HG02970 (cell line): ENCODE measurements around the gene TNFRSF19.
"Not testable (repeated sequence)": the region's sequence is repeated elsewhere in the genome, so short reads cannot be mapped to it uniquely, and the experiment has no call there.

Experiments
- ATAC-seq: cut with Tn5 transposase; IDR thresholded peaks from one replicate; pipeline ENCODE4 v1.9.1; 2021; ENCODE audit warnings: mild to moderate bottlenecking, moderate library complexity, moderate number of reproducible peaks; ENCODE audit not compliant: unreplicated experiment, low FRiP score

The TNFRSF19 gene

DNA sequence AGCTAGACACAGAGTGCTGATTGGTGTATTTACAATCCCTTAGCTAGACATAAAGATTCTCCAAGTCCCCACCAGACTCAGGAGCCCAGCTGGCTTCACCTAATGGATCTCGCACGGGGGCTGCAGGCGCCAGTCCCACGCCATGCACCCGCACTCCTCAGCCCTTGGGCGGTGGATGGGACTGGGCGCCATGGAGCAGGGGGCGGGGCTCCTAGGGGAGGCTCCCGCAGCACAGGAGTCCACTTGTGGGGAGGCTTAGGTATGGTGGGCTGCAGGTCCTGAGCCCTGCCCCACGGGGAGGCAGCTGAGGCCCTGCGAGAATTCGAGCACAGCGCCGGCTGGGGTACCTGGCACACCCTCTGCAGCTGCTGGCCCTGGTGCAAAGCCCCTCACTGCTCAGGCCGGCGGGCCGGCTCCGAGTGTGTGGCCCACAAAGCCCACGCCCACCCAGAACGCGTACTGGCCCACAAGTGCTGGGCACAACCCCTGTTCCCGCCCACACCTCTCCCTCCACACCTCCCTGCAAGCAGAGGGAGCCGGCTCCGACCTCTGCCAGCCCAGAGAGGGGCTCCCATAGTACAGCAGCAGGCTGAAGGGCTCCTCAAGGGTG, 107.6 kb downstream of the TNFRSF19 start:
- ATAC-seq = not testable (repeated sequence)

DNA sequence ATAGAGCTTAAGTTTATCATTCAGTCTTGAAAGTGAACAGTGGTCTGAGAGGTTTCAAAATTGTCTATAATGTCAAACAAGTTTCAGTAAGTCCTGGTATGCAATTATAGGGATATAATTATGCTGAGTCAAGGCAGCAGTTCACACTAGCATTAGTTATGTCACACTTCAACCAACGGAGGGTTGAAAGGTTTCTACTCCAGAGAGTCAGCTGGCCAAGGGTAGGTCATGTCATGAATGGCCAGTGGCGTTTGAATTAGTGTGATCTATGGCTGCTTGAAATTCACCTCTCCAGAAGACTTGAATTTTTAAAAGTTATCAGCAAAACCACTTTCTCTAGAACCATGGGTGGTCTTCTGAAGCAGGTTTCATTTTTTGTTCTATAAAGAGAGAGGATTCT, 108.6 kb downstream of the TNFRSF19 start:
- no peak for ATAC-seq

DNA sequence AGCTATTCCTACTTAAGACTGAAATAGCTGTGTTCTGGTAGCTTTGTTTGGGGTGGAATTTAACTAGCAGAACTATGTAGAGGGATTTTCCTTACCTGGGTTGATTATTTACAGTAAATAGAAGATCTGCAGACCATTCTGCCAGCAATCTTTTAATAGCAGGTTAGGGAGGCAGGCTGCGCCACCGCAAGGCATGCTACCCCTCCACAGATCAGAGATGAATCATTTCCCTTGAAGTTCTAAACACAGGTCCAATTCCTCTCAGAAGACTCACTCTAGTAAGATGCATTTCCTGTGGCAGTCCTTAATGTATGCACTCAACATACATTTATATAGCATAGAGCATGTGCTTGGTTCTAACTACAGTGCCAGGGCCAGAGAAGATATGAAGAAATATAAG, 109.0 kb downstream of the TNFRSF19 start:
- ATAC-seq = no peak

DNA sequence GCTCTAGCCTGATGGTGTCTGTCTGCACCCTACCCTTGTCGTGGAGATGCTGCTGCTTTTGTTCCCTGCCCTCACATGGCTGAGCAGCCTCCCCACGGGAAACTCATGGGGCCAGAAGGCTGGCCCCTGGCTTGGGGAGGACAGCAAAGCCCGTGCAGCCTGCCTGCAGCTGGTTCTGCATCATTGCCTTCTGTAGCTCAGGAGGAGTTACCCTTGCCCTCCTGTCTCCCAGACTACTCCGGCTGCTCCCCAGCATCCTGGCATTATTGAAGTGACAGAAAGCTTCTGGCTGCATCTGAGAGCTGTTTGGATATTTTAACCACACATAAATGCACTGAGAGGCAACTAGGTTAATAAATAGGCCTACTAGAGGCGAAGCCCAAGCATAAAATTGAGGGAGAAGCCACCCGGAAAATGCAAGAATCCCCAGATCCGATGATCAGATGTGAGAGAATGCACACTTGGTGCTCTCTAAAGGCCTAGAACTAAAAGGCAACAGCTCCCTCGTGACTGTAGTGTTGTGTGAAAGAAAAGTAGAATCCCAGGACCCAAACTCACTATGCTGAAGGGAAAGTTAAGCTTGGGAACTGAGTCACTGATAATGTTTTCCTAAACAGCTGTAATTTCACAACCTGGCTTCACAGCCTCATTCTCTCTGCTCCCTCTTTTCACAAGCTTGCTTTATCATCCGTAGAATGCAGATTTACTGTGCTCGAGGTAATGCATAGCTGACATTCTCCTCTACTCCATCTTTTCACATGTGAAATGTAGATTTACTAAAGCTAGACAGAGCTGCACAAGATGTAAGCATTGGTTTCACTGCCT, 110.8 kb downstream of the TNFRSF19 start:
- no peak for ATAC-seq

DNA sequence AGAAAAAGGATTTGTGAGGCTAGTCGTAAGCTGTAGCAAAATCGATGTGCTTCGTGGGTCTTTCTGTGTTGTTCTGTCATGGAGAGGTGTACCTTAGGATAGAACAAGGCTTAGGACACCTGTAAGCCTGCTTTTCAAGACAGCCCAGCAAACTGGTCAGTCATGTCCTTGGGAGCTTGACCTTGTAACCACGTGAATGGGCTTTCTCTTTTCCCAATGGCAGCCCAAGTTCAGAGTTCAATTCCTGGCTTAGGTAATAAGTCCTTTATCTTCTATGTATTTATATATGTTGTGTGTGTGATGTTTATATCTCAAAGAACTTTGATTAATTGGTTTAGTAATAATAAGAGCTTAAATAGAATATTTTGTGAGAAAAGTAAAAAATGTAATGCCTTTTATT, 112.9 kb downstream of the TNFRSF19 start:
- no peak for ATAC-seq

DNA sequence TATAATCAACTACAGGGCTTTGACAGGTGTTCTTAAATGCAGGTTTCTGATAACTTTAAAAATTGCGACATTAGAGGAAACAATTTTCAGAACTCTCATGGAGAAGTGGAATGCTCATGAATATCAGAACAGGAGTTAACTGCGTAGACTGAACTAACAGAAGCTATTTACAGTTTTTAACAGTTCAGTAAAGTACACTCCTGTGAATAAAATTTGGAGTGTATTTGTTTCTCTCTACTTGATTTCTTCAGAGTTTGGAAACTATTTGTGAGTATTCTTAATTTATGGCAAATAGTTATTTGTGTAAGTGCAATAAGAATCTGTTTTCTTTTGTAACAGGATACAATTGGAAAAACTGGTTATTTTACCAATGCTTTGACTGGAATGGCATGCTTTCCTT, 114.4 kb downstream of the TNFRSF19 start:
- ATAC-seq = no peak

DNA sequence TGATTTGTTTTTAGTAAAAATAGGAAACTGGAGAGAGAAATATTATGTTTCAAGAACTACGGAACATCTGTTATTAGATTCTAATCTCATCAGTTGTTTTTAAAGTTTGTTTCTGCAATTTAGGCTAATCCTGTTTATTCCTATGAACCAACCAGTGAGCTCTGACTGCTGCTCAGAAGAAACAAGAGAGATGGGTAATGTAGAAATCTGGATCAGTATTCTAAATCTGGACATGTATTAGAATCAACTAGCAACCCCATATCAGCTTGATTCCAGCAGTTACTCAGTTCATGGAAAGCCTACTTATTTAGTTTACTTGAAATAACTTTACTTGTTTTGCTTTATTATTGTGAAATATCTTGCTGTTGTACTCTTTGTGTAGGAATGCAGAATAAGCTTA, 115.2 kb downstream of the TNFRSF19 start:
- no peak for ATAC-seq

DNA sequence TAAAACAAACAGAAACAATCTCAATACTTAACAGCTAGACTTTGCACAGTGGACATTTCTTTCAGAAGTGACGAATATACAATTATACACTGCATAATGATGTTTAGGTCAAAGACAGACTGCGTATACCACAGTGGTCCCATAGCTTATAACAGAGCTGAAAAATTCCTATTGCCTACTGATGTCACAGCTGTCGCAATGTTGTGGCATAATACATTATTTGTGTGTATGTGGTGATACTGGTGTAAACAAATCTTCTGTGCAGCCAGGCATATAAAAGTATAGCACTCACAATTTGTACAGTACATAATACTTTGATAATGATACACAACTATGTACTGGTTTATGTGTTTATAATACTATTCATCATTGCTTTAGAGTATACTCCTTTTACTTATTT, 116.7 kb downstream of the TNFRSF19 start:
- no peak for ATAC-seq

DNA sequence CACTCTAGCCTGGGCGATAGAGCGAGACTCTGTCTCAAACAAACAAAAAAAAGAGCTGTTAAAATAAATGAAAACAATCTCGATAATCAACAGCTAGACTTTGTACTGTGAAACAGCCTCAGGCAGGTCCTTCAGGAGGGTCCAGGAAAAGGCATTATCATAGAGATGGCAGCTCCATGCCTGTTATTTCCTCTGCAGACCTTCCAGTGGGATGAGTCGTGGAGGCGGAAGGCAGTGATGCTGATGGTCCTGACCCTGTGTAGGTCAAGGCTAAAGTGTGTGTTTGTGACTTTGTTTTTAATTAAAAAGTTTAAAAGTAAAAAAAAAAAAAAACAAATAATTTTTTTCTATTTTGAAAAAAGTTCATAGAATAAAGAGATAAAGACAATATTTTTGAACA, 117.4 kb downstream of the TNFRSF19 start:
- no peak for ATAC-seq

DNA sequence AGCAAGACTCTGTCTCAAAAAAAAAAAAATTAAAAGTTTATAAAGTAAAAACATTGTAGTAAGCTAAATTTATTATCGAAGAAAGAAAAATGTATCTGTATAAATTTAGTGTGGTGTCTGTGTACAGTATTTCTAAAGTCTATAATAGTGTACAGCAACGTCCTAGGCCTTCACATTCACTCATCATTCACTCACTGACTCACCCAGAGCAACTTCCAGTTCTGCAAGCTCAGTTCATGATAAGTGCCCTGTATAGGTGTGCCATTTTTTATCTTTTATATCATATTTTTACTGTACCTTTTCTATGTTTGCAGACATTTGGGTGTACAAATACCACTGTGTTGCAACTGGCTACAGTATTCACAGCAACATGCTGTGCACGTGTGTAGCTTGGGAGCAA, 118.1 kb downstream of the TNFRSF19 start:
- no peak for ATAC-seq

DNA sequence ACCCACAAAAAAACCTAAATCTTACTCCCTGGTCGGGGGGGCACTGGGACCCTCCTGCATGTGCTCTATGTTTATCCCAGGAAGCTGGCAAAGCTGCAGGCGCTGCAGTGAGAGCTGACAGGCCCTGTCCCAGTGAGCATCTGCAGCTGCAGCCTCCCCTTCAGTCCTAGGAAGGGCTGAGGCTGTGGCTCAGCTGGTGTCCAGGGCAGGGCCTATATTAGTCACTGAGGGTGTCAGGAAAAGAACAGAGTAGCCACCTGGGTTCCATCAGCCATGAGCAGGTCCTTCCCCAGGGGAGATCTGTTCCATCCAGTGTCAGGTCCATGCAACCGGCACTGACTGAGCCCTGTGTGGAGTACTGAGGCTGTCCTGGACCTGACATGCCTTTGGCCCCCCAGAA, 120.5 kb downstream of the TNFRSF19 start:
- ATAC-seq = no peak

DNA sequence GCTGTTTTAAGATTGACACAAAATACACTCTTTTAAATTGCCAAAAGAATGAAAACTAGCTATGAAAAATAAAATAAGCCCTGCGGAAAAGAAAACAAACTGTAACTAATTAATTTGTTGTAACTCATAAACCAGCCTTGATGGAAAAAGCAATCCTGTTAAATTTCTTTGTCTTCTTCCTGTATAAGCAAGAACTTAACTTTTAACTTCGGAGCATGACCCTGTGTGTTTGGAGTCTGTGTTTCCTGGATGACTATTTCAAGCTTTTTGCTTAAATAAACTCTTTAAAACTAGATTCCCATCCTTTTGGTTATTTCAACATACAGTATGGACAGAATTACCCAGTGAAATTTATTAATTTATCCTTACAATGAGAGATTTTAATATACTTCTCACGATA, 122.6 kb downstream of the TNFRSF19 start:
- ATAC-seq = no peak

DNA sequence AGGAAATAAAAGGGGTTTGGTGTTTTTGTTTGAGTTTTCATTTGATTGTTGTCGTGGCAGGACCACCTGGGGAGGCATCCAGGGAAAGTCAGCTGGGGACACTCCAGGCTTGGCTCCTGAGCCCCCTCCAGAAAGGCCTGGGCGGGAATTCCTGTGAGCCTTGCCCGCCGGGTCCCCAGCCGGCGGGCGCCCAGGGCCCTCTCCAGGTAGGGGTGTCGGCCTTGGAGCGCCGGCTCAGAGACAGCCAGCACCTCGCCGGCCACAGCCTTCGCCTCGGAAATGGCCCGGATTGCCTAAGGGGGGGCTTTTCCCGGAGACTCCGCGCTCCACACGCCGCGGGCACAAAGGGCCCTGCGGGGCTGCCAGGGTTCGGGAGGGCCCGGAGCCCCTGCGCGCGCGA, 125.0 kb downstream of the TNFRSF19 start:
- no peak for ATAC-seq

DNA sequence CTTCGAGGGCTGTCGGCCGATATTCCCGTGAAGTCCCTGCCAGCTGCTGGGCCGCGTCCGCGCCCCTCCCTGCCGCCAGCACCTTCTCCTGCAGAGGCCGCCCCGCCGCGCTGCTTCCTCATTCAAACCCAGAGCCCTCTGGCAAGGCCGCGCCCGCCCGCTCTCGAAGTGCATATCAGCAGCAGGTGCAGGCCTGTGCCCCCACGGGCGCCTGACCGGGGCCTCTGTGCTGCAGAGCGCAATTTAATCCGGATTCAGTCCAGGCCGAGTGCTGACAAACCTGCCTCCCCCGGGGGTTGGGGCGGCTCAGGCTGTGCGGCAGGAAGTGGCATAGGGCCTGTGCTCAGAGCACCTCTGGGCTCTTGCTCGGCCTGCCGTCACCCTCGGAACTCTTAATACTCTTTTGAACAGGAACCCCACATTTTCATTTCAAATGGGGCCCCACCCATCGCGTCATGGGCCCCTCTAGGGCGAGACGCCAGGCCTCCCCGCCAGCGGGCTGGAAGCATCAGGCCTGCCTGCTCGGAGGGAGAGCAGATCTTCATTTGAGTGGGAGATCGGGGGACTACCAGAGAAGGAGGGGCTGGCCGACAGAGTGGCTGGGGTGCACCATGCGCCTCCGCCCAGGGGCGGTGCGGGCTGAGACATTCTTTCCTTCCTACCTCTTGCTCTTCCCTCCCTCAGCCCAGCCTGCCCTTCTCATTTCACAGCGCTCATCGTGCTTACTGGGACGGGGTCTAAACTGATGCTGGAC, 125.7 kb downstream of the TNFRSF19 start:
- ATAC-seq = no peak

DNA sequence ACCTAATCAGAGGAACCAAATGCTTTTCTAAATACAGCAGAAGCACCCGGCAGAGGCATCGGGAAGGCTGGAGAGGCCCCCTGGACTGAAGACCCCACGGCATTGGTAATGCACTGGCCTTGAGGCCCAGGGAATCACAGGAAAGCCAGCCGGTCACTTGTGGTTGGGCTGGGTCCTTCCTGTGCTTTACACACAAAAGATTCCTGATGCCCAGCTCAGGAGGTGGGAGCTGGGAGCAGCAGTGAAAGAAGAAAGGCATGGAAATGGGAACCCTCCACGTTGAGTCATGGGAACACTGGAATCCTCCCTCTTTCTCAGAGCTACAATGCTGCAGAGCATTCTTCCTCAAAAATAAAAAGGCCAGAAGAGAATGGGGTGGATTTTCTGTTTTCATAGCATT, 126.4 kb downstream of the TNFRSF19 start:
- no peak for ATAC-seq

DNA sequence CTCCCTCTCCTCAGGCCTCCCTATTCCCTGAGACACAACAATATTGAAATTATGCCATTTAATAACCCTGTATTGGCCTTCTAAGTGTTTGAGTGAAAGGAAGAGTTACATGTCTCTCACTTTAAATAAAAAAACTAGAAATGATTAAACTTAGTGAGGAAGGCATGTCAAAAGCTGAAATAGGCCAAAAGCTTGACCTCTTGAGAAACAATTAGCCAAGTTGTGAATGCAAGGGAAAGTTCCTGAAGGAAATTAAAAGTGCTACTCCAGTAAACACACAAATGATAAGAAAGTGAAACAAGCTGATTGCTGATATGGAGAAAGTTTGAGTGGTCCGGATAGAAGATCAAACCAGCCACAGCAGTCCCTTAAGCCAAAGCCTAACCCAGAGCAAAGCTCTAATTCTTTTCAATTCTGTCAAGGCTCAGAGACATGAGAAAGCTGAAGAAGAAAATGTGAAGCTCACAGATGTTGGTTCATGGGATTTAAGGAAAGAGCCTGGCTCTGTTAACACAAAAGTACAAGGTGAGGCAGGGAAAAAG, 127.6 kb downstream of the TNFRSF19 start:
- ATAC-seq = no peak

DNA sequence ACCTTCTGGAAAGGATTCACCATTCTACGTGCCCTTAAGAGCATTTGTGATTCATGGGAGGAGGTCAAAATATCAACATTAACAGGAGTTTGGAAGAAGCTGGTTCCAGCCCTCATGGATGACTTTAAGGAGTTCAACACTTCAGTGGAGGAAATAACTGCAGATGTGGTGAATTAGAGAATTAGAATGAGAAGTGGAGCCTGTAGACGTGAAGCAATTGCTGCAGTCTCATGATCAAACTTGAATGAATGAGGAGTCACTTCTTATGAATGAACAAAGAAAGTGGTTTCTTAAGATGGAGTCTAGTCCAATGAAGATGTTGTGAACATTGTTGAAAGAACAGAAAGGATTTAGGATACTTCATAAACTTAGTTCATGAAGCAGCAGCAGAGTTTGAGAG, 129.1 kb downstream of the TNFRSF19 start:
- no peak for ATAC-seq

DNA sequence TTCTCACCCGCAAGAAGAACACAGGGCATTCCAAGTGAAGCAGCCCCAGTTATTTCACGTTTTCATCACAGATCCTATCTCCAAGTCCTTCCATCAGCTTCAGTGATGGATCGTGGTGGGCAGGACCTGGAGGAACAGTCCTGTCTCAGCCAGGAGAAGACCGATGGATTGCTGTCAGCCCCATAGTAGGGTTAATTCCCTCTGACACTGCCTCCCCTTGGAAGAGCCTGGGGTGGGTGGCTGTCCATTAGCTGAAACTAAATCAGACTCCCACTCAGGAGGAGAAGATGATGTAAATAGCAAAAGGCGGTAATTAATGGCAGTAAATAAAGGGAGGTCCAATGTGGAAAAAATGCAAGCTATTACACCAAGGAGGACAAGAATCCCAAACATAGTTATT, 131.0 kb downstream of the TNFRSF19 start:
- ATAC-seq = no peak

DNA sequence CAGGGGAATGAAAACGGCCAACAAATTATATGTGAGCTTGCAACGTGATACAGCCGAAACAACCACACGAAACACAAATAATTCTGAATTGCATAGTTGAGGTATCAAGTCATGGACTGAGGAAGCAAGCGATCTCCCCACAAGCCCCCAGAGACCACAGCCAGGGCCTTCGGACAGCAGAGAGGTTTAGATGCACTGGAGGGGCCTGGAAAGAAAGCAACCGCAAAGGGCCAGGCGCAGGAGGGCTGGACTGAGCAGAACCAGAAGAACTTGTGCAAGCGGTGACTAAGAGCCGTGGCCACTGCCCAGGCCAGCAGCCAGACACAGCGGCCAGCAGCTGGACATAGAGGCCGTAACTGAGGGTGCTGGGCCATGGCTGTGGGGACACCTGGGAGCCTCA, 131.4 kb downstream of the TNFRSF19 start:
- ATAC-seq = no peak

DNA sequence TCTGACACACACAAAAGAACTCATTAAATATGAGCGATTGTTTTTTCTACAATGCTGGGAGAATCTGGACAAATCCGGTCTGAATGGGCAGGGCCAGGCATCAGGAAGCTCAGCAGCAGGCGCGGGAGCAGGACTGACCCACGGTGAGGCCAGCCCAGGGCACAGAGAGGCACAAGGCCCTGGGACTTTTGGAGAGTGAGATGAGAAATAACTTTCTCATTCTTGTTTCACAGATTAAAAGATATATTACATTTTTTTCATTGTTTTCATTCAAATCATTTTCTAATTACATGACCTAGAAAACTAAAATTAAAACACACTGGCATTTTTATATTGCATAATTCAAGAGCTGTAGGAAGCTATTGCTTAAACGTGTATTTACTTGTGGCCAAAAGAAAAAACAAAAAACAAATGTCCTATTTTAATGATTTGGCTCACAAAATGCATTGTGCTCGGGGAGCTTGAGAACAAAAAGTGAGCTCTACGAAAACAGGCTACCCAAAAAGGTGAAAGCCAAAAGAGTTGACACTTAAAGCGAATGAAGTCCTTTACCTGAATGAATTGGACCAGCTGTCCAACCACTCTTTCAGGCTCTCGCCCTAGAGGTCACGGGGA, 133.1 kb downstream of the TNFRSF19 start:
- no peak for ATAC-seq

DNA sequence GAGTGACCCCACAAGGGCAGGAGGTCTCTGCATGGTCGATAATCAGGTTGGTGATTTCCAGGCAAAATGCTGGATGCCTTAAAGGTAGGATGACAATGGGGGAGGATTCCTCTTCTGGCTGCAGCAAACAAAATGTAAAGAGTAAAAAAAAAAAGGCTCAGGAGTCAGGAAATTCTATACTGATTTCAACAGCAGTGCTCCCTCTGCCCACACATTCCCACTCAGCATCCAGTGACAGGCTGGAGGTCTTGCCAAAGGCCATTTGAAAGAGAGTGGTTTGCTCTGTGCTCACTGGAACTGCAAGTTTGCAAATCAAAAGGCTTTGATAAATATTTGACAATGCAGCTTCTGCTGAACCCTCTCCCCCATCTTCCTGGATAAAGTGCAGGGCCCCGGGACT, 135.4 kb downstream of the TNFRSF19 start:
- no peak for ATAC-seq
